Epithelial cell of proximal tubule (primary cell): ENCODE measurements around the gene PTPRK. TPM values are rescaled to one million over a fixed set of nuclear protein-coding genes. Genes with fewer than 3 reads are reported as not detected.
A peak's percentile ranks its signal among the peaks of the same experiment; 100 is the strongest.

Experiments used
- DNase-seq: peaks from one replicate; pipeline ENCODE4 v3.0.0-alpha.2; 2011; ENCODE audit warnings: low read depth
- H3K4me3 ChIP-seq: 2 replicates; pipeline ENCODE4 v1.5.1; 2011; ENCODE audit warnings: low read depth, mild to moderate bottlenecking, low read length
- total RNA-seq: library from RNA; depleted of rRNA; stranded (reverse); fragments of >200 nt; gene quantifications from 2 replicates; pipeline ENCODE4 v1.2.3, GENCODE V29; 2015
- TF ChIP-seq, protein P1 (sequence below): conservative IDR thresholded peaks from 2 replicates; pipeline ENCODE4 v1.5.1; 2012; ENCODE audit warnings: low read depth, mild to moderate bottlenecking, low read length

The PTPRK gene
- total RNA-seq, 1 donor from 2014 or later, result 42.5 TPM

GRCh38 chr6:127967708-127968107 is 552.7 kb downstream of the PTPRK start:
- TF ChIP-seq, protein P1, sequence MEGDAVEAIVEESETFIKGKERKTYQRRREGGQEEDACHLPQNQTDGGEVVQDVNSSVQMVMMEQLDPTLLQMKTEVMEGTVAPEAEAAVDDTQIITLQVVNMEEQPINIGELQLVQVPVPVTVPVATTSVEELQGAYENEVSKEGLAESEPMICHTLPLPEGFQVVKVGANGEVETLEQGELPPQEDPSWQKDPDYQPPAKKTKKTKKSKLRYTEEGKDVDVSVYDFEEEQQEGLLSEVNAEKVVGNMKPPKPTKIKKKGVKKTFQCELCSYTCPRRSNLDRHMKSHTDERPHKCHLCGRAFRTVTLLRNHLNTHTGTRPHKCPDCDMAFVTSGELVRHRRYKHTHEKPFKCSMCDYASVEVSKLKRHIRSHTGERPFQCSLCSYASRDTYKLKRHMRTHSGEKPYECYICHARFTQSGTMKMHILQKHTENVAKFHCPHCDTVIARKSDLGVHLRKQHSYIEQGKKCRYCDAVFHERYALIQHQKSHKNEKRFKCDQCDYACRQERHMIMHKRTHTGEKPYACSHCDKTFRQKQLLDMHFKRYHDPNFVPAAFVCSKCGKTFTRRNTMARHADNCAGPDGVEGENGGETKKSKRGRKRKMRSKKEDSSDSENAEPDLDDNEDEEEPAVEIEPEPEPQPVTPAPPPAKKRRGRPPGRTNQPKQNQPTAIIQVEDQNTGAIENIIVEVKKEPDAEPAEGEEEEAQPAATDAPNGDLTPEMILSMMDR, result no peak
- DNase-seq, result no peak
- H3K4me3 ChIP-seq, result no peak overlapping the region

- no peak for DNase-seq
- TF ChIP-seq, protein P1, result no peak
- no peak overlapping the region for H3K4me3 ChIP-seq
These were observed 553.8 kb downstream of the PTPRK start for GRCh38 chr6:127966616-127967015.

DNA sequence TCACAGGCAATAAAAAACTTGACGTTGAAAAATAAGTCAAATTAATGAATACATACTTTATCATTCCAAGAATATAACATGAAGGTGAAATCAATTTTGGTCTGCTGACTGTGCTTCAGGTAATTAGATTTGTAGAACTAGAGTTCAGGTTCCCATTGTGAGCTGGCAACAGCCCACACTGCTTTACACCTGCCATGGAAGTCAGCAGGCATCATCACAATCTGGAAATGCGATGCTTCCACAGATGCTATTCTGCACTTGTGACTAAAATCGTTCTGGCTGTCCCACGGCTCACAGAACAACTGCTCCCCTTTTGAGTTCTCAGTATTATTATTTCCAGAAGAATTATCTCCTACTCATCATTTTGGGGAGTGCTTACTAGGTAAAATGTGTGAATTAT is 556.9 kb downstream of the PTPRK start:
- TF ChIP-seq, protein P1, result no peak
- no peak overlapping the region for H3K4me3 ChIP-seq
- no peak for DNase-seq

DNA sequence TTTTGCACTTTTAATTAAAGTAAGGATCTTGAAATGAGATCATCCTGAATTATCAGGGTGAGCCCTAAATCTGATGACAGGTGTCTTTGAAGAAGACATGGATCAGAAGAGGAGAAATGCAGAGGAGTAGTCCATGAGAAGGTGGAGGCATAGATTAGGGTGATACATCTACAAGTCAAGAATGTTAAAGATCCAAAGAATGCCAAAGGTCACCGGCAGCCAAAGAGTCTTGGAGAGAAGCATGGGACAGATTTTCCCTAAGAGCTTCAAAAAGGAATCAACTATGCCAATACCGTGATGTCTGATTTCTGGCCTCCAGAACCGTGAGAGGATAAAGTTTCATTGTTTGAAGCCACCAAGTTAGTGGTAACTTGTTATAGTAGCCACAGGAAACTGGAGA is 560.5 kb downstream of the PTPRK start:
- H3K4me3 ChIP-seq, result no peak overlapping the region
- TF ChIP-seq, protein P1, result no peak
- no peak for DNase-seq

DNA sequence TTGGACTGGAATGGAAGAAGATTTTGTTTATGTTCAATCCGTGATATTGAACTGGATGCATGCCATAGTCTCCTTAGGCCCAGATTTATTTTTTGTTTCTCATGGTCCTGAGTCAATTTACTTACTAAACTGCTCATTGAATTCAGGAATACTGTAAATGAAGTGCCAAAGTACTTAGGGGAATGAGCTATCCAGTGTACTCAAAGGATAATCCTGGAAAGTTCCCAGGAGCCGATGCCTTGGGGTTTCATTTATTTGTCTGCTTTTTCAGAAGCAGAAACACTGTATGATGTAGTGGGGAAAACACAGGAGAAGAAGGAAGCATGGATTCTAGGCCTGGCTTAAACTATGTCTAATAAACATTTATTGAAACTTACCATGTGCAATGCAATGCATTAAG is 563.4 kb downstream of the PTPRK start:
- no peak overlapping the region for H3K4me3 ChIP-seq
- TF ChIP-seq, protein P1, result no peak
- no peak for DNase-seq

DNA sequence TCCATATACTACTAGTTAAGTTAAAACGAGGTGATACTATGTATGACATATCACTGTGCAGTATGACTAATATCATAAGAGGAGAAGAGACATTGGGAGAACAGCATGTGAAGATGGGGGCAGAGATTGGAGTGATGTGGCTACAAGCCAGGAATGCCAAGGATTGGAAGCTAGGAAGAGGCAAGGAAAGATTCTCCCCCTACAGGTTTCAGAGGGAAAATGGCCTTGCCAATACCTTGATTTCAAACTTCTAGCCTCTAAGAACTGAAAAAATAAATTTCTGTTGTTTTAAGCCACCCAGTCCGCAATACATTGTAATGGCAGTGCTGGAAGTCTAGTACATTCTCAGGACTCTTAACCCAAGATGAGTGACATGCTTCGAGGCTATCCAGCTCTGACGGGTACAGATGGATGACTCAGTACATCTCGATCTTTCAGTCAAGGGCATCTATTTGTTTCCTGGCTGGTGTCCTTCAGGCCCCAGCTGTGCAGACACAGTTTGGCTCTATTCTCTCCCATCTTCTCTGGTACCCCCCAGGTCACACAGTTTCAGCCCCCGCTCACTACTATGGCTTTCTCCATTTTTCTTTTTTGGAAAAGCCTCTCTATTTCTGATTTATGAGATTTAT is 564.0 kb downstream of the PTPRK start:
- H3K4me3 ChIP-seq, result no peak overlapping the region
- TF ChIP-seq, protein P1, result peak; percentile 43
- no peak for DNase-seq

- DNase-seq, result no peak
- TF ChIP-seq, protein P1, result no peak
- no peak overlapping the region for H3K4me3 ChIP-seq
These were observed 566.3 kb downstream of the PTPRK start for GRCh38 chr6:127954082-127954481.
